Activated CD4-positive, alpha-beta T cell treated with anti-CD3 and anti-CD28 coated beads, Interleukin-2, Interleukin-6, amounts not matched to agents 100 ng/mL and 50 ng/mL, durations not matched to agents 16 hours and 8 hours (primary cell): Measurements from ENCODE around the gene RBPJ.
"Not testable (repeated sequence)": the region's sequence is repeated elsewhere in the genome, so short reads cannot be mapped to it uniquely, and the experiment has no call there.

Source experiments
- DNase-seq: peaks from one replicate; pipeline ENCODE4 v3.0.0-alpha.2; 2020

Gene RBPJ

GRCh38 chr4:26343038-26343398 lies 22.2 kb downstream of the RBPJ start:
- no peak for DNase-seq

GRCh38 chr4:26344901-26345564 lies 24.2 kb downstream of the RBPJ start:
- no peak for DNase-seq

- DNase-seq: no peak
Measured at GRCh38 chr4:26345565-26345938, 24.7 kb downstream of the RBPJ start.

- DNase-seq: no peak
Measured at GRCh38 chr4:26346203-26346620, 25.4 kb downstream of the RBPJ start.

- no peak for DNase-seq
Measured at GRCh38 chr4:26349496-26349895, 28.7 kb downstream of the RBPJ start.

- no peak for DNase-seq
Measured at GRCh38 chr4:26351685-26352084, 30.9 kb downstream of the RBPJ start.

GRCh38 chr4:26354491-26354890 lies 33.7 kb downstream of the RBPJ start:
- DNase-seq: no peak

GRCh38 chr4:26355392-26356052 lies 34.7 kb downstream of the RBPJ start:
- DNase-seq: no peak

GRCh38 chr4:26356081-26356501 lies 35.3 kb downstream of the RBPJ start:
- DNase-seq: peak; percentile 24

GRCh38 chr4:26359521-26359920 lies 38.7 kb downstream of the RBPJ start:
- DNase-seq: not testable (repeated sequence)

GRCh38 chr4:26360273-26360672 lies 39.5 kb downstream of the RBPJ start:
- DNase-seq: no peak

- no peak for DNase-seq
Measured at GRCh38 chr4:26360864-26361263, 40.0 kb downstream of the RBPJ start.

GRCh38 chr4:26361297-26361696 lies 40.5 kb downstream of the RBPJ start:
- no peak for DNase-seq

GRCh38 chr4:26362745-26363439 lies 42.1 kb downstream of the RBPJ start:
- no peak for DNase-seq

GRCh38 chr4:26365537-26366150 lies 44.8 kb downstream of the RBPJ start:
- no peak for DNase-seq

GRCh38 chr4:26367811-26368210 lies 47.0 kb downstream of the RBPJ start:
- DNase-seq: no peak

- DNase-seq: no peak
Measured at GRCh38 chr4:26368685-26369084, 47.9 kb downstream of the RBPJ start.

- no peak for DNase-seq
Measured at GRCh38 chr4:26369132-26369531, 48.3 kb downstream of the RBPJ start.

- DNase-seq: no peak
Measured at GRCh38 chr4:26369581-26369980, 48.8 kb downstream of the RBPJ start.

GRCh38 chr4:26372076-26372475 lies 51.3 kb downstream of the RBPJ start:
- DNase-seq: no peak

GRCh38 chr4:26372525-26373172 lies 51.8 kb downstream of the RBPJ start:
- peak; percentile 83 for DNase-seq

- no peak for DNase-seq
Measured at GRCh38 chr4:26375551-26375950, 54.7 kb downstream of the RBPJ start.
